ENCODE results near the gene MND1.

GRCh38 chr4:153295131-153295755 lies 49.2 kb upstream of the MND1 start:
- no peak for TF ChIP-seq EZH2 (IDR thresholded peaks at IDR 0.05; ENCODE audit: insufficient read depth, low read length)
- no peak for TF ChIP-seq CTCF (IDR thresholded peaks at IDR 0.05; ENCODE audit: insufficient read depth, low read depth, low read length)

All from astrocyte (in vitro differentiated cells and primary cell).